HG03039 (cell line): ENCODE results near the gene EXOC4.
"Not testable (repeated sequence)": the region's sequence is repeated elsewhere in the genome, so short reads cannot be mapped to it uniquely, and the experiment has no call there.

Experiments
- ATAC-seq: cut with Tn5 transposase; IDR thresholded peaks from one replicate; pipeline ENCODE4 v1.9.1; 2021; ENCODE audit warnings: mild to moderate bottlenecking, moderate library complexity; ENCODE audit not compliant: unreplicated experiment

The EXOC4 gene

DNA sequence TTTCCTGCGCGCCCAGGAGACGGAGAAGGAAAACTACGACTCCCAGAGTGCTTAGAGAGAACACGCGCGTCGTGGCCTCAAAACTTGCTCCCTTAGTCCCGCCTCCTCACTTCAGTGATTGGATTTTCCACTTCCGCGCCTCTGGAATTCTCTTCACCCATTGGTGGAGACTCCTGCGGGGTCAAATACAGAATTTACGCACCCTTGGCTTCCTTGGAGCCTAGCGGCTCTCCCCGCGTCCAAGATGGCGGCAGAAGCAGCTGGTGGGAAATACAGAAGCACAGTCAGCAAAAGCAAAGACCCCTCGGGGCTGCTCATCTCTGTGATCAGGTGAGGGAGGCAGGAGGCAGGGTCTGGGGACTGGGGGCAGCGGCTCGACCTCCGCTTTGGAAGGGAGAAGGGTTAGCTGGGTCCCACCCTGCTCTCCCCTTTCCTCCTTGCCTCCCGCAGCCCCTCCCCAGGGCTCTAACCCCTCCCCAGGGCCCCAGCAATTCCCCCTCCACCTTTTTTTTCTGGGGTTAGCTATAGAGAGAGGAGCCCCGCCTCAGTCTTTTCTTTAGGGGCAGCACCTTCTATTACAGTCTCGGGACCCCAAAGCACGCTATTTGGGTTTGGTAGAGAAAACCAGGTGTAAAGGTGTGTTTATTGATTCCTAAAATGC is at the start of gene EXOC4:
TSS of gene EXOC4 (plus strand) at position 221 of the 661 bp plus-strand sequence.
- peak; percentile 98 for ATAC-seq

DNA sequence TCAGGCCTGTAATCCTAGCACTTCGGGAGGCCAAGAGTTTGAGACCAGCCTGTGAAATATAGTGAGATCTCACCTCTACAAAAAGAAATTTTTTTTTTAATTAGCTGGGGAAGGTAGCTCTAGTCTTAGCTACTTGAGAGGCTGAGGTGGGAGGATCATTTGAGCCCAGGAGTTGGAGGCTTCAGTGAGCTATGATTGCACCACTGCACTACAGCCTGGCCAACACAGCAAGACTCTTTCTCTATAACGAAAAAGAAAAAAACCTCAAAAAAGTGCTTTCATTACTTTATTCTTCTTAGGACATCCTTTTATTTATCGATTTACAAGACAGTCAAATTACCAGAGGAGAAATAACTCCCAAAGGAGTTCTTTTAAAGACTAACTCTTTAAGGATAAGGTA is 49.4 kb upstream of the EXOC4 start:
- ATAC-seq: no peak

DNA sequence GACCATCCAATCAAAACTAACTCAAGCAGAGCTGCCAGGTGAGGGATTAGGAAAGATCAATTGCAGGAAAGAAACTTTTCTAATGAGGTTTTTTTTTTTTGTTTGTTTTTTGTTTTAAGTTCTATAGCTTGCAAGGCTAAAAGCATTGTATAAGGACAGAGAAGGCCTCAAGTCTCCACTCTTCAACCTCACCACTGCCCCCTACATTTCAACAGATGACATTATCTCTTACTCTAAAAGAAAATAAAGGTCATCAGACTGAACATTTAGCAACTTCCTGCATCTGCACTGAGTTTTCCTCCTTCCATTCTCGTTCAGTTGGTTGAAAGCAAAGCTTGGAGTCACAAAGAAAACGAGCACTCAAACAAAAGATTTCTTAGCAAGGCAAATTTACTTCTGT is 45.2 kb upstream of the EXOC4 start:
- no peak for ATAC-seq

DNA sequence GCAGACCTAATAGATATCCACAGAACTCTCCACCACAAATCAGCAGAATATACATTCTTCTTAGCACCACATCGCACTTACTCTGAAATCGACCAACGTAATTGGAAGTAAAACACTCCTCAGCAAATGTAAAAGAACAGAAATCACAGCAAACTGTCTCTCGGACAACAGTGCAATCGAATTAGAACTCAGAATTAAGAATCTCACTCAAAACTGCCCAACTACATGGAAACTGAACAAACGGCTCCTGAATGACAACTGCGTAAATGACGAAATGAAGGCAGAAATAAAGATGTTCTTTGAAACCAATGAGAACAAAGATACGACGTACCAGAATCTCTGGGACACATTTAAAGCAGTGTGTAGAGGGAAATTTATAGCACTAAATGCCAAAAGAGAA is 42.1 kb upstream of the EXOC4 start:
- ATAC-seq: not testable (repeated sequence)

DNA sequence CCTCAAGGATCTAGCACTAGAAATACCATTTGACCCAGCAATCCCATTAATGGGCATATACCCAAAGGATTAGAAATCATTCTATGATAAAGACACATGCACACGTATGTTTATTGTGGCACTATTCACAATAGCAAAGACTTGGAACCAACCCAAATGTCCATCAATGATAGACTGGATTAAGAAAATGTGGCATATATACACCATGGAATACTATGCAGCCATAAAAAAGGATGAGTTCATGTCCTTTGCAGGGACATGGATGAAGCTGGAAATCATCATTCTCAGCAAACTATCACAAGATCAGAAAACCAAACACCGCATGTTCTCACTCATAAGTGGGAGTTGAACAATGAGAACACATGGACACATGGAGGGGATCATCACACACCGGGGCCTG is 39.1 kb upstream of the EXOC4 start:
- ATAC-seq: not testable (repeated sequence)

DNA sequence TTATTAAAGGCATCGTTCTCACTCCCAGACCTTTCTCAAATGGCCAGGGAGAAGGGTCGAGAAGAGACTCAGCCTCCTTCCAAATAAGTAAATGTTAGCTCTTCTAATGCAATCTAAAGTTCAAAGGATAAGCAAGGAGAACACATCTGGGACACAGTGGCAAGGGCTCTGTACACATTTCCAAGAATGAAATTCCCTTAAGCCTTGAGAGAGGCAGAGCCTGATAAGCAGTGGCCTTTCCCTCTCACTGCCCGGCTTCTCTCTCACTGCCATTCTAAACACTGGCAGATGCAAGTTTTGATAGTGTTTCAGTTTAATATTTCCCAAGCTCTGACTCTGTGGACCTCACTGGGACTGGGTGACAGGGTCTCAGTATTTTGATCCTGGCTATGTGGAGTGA is 35.1 kb upstream of the EXOC4 start:
- no peak for ATAC-seq

DNA sequence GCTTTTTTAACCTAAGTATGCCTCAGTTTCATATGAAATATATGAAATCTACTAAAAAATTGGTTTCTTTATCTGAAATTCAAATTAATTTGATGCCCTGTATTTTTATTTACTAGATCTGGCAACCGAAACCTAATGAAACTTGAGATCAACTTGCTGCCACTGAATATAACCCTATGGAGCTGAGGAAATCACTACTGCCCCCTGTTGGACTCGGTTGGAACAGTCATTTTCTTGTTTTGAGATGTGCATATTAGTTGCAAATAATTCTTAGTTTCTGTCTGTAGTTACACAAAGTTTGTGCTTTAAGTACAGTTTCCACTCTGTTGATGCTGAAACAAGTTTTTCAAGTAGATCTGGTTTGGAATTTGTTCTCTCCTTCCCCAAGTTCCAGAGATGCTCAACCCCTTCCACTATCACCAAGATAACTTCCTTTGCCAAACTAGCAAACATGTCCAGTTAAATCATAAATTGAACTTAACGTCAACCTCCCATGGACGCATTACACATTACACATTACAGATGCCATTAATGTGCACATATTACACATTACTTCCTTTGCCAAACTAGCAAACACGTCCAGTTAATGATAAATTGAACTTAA is 22.2 kb upstream of the EXOC4 start:
- ATAC-seq: no peak

DNA sequence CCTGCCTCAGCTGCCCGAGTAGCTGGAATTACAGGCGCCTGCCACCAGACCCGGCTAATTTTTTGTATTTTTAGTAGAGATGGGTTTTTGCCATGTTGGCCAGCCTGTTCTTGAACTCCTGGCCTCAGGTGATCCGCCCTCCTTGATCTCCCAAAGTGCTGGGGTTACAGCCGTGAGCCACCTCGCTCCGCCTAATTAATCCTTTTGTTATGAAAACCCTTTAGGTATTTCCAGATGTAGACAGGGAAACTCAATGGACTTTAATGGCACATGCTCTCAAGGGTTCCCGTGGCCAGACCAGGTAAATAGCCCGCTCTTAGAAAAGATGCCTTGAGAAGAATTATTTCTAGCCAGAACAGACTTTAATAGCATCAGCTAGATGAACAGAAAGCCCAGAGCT is 19.7 kb upstream of the EXOC4 start:
- ATAC-seq: no peak

DNA sequence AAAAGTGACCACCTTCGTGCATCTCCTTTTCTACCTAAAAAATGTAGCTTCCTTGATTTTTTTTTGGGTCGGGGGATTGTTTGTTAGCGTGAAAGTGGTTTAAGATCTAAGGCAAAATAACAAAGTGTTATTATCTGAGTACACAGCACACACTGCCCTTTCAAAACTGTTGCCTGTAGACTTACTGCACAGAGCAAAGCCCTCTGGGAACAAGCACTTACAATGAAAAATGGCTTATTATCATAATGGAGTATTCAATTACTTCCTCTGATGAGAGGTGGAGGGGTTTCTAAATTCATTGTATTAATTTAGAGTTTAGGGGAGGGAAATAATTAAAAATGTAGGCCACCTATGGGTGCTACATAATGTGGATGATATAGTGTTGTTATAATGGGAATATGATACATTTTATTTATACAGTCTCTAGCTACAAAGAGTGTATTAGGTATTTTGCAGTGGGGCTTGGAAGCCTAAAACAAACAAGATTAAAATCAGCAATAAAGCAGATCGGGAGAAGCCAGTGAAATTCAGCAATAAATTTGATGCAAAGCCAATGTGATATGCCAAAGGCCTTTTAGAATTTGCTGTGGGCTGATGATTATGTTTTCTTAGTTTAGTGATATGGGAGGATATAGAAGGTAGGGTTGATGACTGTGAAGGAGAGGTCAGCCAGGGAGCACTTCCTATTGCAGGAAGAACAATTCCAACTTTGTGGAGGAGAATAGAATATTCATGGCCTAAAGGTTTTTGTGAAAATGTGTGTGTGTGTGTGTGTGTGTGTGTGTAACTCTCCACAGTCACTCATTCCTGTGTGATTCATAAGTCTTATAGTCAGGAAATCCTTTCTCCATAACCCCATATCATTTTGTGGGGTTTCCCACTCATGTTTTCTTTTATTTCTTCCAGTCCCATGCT is 17.7 kb upstream of the EXOC4 start:
- no peak for ATAC-seq

DNA sequence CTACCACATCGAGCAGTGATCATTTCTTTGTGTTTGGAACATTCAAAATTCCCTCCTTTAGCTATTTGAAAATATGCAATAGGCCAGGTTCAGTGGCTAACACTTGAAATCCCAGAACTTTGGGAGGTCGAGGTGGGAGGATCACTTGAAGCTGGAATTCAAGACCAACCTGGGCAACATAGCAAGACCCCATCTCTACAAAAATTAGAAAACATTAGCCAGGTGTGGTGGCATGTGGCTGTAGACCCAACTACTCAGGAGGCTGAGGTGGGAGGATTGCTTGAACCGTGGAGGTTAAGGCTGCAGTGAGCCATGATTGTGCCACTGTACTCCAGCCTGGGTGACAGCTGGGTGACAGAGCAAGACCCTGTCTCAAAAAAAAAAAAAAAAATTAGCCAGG is 15.3 kb upstream of the EXOC4 start:
- ATAC-seq: no peak

DNA sequence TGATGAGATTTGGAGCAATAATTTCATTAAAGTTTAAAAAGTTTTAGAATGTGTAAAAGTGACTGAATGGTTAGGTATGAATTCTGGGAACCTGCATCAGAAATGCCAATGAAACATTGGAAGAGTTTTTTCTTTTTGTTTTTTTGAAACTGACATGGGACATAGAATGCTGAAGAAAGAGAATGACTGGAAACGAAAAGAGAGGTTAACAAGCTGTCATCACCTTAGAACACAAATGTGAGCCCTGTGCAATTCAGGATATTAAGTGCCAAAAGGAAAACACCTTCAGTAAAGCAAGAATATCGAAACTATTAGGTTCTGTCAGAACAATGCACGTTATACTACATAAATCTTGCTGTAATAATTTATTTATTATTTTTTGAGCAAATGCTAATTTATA is 12.6 kb upstream of the EXOC4 start:
- ATAC-seq: no peak

DNA sequence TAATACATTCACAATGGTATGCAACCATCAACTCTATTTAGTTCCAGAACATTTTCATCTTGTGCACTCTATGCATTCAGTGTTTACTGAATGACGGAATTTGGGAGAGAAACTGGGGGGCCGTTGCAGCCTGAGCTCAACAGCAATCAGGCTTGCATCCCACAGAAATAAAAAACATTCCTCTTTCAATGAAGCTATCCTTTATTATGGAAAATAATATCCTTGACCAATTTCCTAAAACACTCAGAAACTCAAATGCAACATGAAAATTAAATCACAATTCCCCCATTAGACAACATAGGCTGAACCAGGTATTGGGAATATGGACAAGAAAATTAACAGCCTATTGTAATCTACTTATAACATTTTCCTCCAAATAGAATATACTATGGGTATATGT is 6.3 kb upstream of the EXOC4 start:
- ATAC-seq: no peak

DNA sequence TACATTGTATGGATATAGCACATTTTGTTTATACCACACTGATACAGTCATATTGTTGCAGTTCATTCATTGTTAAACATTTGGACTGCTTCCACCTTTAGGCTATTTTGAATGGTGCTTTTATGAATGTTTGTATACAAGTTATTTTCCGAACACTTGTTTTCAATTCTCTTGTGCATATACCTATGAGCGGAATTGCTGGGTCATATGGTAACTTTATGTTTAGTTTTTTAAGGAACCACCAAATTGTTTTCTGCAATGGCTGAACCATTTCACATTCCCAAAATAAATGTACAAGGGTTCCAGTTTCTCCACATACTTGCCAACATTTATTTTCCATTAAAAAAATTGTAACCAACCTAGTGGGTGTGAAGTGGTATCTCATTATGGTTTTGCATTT is 4.0 kb upstream of the EXOC4 start:
- no peak for ATAC-seq

DNA sequence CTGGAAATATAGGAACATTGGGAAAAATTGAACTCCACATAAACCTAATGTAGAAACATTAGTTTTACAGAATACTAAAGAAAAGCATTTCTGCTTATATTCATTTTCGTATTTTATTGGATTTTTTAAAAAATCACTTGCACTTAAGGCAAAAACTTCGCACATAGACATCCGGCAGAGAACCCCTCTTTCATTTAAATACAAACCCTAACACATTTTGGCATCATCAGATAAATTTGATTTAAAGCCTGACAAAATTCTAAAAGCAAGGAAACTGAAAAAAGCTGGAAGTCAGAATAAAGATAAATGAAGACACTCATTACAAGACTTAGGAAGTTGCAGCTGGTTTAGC is 396 bp upstream of the EXOC4 start:
- ATAC-seq: no peak

DNA sequence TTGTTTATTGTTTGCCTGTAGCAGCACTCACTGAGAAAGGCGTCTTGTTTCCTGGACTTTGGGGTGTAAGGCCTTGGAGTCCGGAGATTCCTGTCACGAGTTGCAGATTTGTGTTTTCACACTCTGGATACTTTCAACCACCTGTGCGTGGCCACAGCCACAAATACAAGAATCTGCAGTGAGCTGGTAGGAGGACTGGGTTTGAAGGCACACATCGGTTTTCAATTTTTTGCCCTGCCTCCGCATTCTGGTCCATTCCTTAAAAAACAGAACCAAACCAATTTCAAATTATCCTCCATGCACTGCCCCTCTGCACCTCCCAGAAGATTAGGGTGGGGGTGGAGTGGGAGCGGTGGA is 619 bp downstream of the EXOC4 start:
- no peak for ATAC-seq

DNA sequence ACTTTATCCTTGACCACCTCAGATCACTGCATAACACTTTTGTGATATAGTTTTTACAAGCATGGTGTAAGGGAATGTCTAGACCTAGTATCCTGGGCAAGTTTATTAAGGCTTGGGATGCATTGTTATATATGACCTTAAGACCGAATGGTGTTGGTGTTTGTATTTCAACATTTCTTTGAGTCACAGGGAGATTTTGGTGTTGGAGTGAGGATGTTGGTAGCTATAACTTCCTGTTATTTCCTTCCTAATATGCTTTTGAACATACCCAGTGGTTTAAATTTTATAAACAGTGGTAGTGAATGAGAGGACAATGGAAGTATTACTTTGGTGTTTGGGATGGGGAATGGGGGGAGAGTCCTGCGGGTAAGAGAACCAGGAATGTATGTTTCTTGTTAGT is 2.6 kb downstream of the EXOC4 start:
- ATAC-seq: no peak

DNA sequence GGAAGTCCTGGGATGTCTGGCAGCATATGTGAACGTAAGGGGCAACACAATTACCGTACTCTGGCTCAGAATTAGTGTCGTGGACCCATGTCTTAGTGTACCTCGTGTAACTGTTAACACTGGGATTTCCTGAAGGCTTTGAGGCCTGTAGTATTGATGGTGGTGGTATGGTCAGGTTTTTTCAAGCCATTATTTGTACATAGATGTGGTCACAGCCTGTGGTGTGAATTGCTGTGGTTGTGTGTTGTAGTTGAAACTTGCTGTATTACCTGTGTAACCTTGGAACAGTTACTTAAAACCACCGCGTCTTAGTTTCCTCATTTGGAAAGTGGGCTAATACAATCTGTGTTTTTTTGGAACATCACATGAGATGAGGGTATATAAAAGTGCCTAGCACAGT is 5.3 kb downstream of the EXOC4 start:
- no peak for ATAC-seq

DNA sequence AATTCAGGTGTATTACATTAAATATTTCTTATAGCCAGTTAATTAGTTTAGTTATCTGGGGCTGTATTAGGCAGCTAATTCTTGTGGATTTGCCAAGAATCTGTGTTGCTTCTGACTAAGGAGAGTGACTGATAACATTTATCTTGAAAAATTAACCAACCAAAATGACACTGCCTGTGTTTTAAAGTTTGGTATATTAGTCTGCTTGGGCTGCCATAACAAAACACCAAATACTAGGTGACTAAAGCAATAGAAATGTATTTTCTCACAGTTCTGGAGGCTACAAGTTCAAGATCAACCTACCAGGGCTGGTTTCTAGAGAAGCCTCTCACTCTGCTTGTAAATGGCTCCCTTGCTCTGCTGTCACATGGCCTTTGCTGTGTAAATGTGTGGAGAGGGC is 12.9 kb downstream of the EXOC4 start:
- ATAC-seq: no peak

DNA sequence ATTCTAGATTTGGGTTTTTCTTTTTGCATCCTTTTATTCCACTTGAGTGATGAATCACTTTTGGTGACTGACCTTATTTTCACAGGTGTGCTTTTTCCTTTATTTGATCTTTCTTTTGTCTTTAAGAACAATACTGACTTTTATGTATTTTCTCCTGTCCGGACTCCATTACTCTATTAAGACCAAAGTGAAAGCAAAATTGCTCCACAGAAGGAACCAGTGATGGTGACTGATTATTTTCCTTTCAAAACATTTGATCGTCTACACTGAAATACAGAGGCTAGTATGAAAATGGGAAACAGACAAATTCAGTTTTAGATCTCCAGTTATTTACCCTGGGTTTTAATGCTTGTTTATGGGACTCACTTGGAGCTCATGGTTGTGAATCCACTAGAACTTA is 15.5 kb downstream of the EXOC4 start:
- no peak for ATAC-seq

DNA sequence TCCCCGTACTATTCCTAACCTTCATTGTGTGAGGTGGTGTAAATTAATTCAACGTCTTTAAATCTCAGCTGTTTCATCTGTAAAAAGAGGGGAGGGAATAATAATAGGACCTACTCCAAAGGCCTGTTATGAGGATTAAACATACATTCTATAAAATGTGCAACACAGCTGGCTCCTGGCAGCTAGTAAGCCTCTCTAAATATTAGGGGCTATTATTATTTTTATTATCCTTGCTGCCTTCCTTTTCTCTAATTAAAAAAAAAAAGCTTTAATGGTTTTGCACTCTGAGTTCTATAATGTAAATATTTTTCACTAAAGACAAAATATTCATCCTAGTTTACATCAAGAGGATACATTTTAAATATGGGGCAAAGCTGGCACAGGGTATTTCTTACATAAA is 19.5 kb downstream of the EXOC4 start:
- ATAC-seq: no peak

DNA sequence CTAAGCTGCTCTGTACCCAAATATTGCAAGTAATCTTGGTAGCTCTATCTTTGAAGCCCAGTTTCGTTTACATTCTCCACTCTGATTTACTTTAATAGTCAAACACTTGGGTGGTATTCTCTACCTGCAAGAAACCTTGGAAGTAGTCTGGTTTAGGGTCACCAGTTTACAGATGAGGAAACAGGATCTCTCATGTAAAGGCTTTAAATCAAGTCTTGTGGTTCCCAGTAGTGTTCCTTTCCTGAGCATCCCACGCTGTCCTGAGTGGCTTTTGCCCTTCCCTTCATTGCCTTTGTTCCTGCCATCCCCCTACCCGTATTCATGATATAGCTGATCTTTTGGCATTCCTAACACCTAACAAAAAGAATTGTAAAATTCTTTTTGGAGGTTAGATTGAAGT is 20.3 kb downstream of the EXOC4 start:
- ATAC-seq: no peak

DNA sequence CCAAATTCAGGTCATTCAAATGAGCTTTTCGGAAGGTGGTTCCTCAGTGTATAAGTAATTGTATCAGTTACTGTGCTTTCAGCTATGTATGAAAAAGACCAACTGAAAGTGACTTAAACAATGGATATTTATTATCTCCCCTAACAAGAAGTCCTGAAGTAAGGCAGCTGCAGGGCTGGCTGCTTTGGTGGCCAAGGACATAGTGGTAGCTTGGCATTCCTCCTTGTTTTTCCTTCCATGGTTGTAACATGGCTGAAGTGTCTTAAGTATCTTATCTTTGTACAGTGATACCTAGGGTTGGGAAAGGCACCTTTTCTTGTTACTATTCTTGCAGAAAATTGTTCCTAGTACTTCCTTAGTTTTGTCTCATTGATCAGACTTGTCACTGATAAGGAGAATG is 21.4 kb downstream of the EXOC4 start:
- ATAC-seq: no peak
